IPS-11a (cell line): ENCODE data around the gene KCNJ16.

Experiments used
- H3K4me3 ChIP-seq: one replicate; pipeline ENCODE4 v1.5.1; 2013; ENCODE audit warnings: low read depth, low read length, control low read depth

Gene KCNJ16

GRCh38 chr17:70124723-70125122 is 49.7 kb downstream of the KCNJ16 start:
- H3K4me3 ChIP-seq = no peak overlapping the region

GRCh38 chr17:70127221-70127873 is 52.3 kb downstream of the KCNJ16 start:
- no peak overlapping the region for H3K4me3 ChIP-seq

- no peak overlapping the region for H3K4me3 ChIP-seq
Measured at GRCh38 chr17:70128727-70129238, 53.8 kb downstream of the KCNJ16 start.

DNA sequence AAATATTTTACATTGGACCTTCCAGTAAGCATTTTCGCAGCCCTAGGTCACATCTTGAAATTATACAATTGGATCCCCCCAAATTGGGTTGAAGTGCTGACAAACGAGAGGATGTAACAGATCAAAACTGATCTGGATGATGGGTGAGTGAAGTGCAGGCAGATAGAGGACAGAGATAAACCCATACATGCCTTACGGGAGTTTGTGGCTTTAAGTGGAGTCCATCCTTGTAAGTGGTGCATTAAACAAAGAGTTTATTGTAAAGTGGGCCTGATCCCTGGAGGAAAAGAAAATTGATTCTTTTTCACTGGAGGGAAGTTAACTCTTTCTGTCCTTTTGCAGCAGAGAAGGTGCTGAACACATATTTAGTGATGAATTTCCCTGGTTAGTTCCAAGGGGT is 55.3 kb downstream of the KCNJ16 start:
- no peak overlapping the region for H3K4me3 ChIP-seq

DNA sequence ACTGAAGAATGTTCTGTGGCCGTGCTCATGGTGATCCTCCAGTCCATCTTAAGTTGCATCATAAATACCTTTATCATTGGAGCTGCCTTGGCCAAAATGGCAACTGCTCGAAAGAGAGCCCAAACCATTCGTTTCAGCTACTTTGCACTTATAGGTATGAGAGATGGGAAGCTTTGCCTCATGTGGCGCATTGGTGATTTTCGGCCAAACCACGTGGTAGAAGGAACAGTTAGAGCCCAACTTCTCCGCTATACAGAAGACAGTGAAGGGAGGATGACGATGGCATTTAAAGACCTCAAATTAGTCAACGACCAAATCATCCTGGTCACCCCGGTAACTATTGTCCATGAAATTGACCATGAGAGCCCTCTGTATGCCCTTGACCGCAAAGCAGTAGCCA is 57.5 kb downstream of the KCNJ16 start:
- H3K4me3 ChIP-seq = no peak overlapping the region

GRCh38 chr17:70134042-70134441 is 59.0 kb downstream of the KCNJ16 start:
- H3K4me3 ChIP-seq = no peak overlapping the region

GRCh38 chr17:70134777-70135176 is 59.8 kb downstream of the KCNJ16 start:
- H3K4me3 ChIP-seq = no peak overlapping the region

DNA sequence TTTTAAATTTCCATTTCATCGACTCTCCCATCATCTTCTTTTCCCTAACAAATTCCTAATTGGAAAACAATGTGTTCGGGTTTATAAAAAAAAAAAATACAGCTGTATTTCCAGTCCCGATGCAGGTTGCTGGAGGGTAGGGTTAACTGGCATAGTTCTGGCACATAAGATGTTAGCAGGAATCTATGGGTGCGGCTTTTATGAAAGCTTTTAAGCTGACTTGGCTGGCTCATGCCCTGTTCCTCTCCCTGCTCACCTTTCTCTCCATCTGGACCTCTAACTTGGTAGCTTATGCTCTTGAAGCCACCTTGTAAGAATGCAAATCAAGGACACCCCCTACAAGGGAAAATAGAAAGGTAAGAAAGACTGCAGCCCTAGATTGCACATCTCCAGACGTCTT is 61.1 kb downstream of the KCNJ16 start:
- H3K4me3 ChIP-seq = no peak overlapping the region

- no peak overlapping the region for H3K4me3 ChIP-seq
Measured at GRCh38 chr17:70137451-70138230, 62.6 kb downstream of the KCNJ16 start.

DNA sequence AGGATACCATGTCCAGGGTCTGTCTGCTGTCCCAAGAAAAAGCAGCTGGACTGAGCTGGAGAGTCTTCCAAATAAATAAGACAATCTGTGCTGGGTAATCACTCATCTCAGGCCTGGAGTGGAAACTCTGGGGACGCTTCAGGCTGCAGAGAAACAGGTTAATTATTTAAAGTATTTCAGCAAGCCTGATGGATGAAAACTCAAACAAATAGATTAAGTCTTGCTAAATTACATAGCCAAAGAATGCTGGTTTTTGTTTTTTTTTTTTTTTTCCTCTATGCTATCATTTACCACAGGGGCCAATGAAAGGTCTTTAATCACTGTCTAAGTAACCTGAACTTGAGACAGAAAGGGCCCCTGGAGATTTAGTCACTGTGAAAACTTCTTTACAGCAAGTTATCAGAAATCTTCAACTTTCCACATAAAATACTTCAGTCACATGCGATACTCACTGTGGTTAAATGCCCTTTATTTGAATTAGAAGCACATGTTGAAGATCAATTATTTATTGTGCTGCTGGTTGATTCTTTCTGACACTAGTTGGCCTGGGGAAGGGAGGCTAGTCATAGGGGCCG is 63.4 kb downstream of the KCNJ16 start:
- no peak overlapping the region for H3K4me3 ChIP-seq

- H3K4me3 ChIP-seq = no peak overlapping the region
Measured at GRCh38 chr17:70139449-70139993, 64.5 kb downstream of the KCNJ16 start.

DNA sequence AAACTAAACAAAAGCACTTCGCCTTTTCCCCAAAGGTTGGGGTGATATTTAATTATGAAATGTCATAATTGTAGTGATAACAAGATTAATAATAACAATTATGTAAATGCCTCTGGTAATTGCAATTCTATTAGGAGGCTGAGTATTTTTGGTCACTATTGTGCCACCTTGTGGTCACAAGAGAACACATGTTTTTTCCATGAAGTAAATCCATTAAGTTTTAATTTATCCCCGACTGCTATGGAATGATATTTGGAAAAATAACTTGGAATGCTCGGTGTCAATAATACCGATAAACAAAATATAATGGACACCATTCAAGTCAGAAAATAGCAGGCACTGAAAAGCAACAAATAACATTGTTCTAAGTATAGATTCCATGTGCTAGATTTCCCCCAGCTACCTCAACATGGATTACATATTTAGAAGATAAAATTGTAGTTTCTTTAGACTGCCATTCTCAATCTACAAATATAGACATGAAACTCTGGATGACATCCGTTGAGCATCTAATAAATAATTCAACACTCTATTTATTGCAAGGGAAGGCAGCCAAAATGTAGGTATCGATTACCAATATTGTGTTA is 69.3 kb downstream of the KCNJ16 start:
- no peak overlapping the region for H3K4me3 ChIP-seq

DNA sequence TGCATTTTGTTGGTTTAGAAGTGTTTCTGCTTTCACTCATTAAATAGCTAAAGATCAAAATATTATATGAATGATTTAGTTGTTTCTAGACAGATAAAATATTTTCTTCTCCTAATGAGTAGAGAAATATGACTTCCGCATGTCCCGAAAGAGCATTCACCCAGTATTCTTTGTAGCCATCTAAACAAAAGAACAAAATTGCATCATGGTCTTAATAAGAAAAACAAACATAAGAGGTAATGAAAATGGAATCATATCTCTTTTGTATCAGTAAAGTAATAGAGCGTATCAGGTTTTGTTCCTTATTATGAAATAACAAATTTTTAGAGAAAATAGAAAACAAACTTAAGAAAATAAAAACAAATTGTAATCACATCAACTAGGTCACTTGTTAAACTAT is 78.2 kb downstream of the KCNJ16 start:
- no peak overlapping the region for H3K4me3 ChIP-seq

- H3K4me3 ChIP-seq = no peak overlapping the region
Measured at GRCh38 chr17:70157151-70157550, 82.1 kb downstream of the KCNJ16 start.

DNA sequence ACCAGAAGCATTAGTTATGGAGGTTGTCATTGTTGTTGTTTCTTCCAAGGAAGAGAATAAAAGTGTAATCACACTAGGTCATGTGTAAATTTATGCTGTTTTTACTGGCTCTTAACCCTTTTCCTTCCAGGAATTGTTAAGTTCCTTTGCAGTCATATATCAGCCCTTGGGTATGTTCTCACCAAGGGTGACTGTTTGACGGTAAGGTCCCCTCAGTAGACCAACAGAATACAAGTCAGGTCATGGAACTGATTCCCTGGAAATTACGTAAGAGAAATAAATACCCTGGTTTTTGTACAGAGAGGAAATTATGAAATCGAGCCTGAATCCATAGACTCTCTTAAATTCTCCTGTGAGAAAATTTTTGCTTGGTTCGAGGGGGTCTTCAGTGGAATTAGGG is 83.2 kb downstream of the KCNJ16 start:
- H3K4me3 ChIP-seq = no peak overlapping the region

GRCh38 chr17:70158591-70158990 is 83.6 kb downstream of the KCNJ16 start:
- H3K4me3 ChIP-seq = no peak overlapping the region

DNA sequence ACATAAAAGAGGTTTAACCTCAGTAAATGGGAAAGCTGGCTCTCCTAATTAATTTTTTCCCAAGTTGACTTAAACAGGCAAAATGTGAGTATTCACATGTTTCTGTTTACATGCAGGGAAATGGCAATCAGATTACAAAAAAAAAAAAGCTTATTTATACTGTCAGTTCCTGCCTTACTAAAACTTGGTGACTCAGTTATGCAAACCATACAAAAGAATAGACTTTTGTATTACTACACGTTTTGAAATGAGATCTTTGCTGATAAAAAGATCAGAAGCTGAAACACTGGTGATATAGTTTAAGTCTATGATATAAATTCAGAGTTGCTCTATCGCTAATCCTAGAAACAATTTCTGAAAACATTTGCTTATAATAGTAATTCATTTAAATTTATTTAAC is 85.0 kb downstream of the KCNJ16 start:
- no peak overlapping the region for H3K4me3 ChIP-seq

DNA sequence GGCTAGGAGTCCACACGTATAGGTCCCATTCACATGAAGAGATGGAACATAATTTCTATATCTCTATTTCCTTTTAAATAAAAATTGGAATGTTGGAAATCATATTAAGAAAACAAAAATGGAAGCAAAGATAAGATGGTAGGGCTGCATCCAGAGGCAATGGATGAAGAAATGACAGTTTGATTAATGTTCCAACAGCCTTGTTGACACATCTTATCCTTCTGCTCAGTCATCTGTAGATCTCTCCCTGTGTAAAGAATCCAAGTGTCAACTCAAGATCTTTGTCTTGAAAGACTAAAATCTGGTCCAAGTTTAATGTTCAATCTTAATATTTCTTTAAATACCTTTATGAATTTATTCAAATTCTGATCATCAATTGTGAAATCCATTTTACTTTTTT is 86.5 kb downstream of the KCNJ16 start:
- H3K4me3 ChIP-seq = no peak overlapping the region

DNA sequence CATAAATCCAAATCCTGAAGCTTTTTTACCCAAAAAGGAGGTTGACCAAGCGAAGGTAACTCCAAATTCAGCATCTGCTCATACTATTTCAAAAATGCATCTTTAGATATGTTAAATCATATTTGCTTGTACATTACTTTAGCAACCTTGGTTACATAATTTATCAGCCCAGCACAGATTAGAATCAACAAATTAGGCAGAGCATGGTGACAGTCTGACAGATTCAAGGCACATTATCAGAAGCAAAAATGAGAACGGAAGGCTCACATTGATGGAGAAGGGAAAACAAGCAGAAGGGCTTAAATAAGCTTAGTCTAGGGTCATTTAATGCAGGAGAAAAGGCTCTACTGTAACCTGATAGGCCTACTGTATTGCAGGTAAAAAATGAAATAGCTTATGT is 90.4 kb downstream of the KCNJ16 start:
- no peak overlapping the region for H3K4me3 ChIP-seq

GRCh38 chr17:70166615-70167014 is 91.6 kb downstream of the KCNJ16 start:
- no peak overlapping the region for H3K4me3 ChIP-seq
